Uterus (tissue), 4 donors: ENCODE results near the gene TMPRSS4. TPM values are rescaled to one million over a fixed set of nuclear protein-coding genes. Genes with fewer than 3 reads are reported as not detected.

Experiments
- DNase-seq, 2 donors: peaks; one replicate each; pipeline ENCODE4 v3.0.0-alpha.2; 2019 to 2020
- H3K27ac ChIP-seq, 2 donors: fragments of 200-600 bp; sonication (generic); 1 replicate in 1 of 2; 2 replicates in 1 of 2; pipeline ENCODE4 v1.5.1; 2016 to 2018
- H3K27me3 ChIP-seq, 2 donors: fragments of 200-600 bp; sonication (generic); one replicate each; pipeline ENCODE4 v1.5.1; 2018 to 2019; ENCODE audit warnings: control low read depth in 1 of 2
- H3K36me3 ChIP-seq, 2 donors: fragments of 200-600 bp; sonication (generic); one replicate each; pipeline ENCODE4 v1.5.1; 2019; ENCODE audit warnings: control low read depth in 1 of 2
- H3K4me1 ChIP-seq, 2 donors: fragments of 200-600 bp; sonication (generic); one replicate each; pipeline ENCODE4 v1.5.1; 2018 to 2019; ENCODE audit warnings: control low read depth in 1 of 2
- H3K4me3 ChIP-seq, 2 donors: fragments of 200-600 bp; sonication (generic); 1 replicate in 1 of 2; 2 replicates in 1 of 2; pipeline ENCODE4 v1.5.1; 2018 to 2019; ENCODE audit warnings: mild to moderate bottlenecking in 1 of 2
- H3K9me3 ChIP-seq, 2 donors: fragments of 200-600 bp; sonication (generic); one replicate each; pipeline ENCODE4 v1.5.1; 2019; ENCODE audit warnings: control low read depth in 1 of 2
- CTCF ChIP-seq, 4 experiments: fragments of 200-600 bp in 2 of 4; fragments of 450-650 bp in 2 of 4; sonication (generic) in 2 of 4; IDR thresholded peaks; one replicate each; pipeline ENCODE4 v1.5.1; 2016 to 2019; ENCODE audit warnings: antibody characterized with exemption in 4 of 4, mild to moderate bottlenecking in 2 of 4, moderate library complexity in 1 of 4
- POLR2A ChIP-seq, 2 donors: fragments of 450-650 bp; IDR thresholded peaks; one replicate each; pipeline ENCODE4 v1.6.1; 2016; ENCODE audit warnings: antibody characterized with exemption in 2 of 2, mild to moderate bottlenecking in 1 of 2, moderate library complexity in 1 of 2
- intact Hi-C: fragments of 100-400 bp; cut with DNase I; formaldehyde crosslinking; loops from one replicate; pipeline ENCODE4 v1.15.1; 2023; ENCODE audit warnings: low total_unique reads
- total RNA-seq, 4 donors: library from RNA; depleted of rRNA in 3 of 4; stranded (reverse); fragments of >200 nt in 3 of 4; gene quantifications; one replicate each; pipeline versions ENCODE4 v1.1.0 to v1.2.4, GENCODE V29; 2014 to 2023
- donor health status: DM: yes; HTN: yes; CAD: no.

The TMPRSS4 gene
- total RNA-seq, 4 donors from 2014 or later, result 0.88 to 5.5 TPM; not detected in 2

DNA sequence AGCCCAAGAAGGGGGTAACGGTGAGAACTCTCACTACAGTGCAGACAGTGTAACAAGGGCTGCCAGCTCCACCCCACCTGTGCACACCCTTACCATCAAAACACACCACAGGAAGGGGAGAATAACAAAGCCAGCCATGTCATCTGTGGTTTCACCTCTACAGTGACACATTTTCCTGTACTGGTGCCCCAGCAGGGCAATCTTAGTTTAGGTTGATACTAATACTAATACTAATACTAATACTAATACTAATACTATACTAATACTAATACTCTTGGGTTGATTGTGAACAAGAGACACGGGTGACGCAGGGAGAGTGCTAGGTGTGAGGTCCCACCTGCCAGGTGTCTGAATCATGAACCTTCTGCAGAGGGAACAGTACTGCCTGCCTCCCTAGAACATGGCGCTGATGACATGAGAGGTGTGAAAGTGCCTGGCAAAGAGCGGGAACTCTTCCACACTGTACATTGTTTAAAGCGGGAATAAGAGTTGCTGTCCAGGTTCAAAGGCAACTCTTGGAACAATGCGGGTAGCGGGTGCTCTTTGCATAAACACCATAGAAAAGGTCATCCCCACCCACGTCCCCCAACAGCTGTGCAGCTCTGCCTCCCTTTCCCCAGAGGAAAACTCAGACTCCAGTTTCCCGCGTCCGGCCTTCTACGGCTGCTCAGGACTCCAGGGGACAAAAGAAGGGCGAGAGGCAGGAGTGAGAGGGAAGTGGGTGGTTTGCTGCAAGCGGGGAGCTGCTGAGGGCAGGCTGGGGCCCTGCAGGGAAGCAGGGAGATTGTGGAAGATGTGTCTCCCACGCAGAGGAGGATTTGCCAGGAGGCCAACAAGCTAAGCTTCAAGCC lies 25.0 kb upstream of the TMPRSS4 start:
- Histone ChIP-seq H3K27ac (no peak overlapping the region), H3K4me1 (no peaks in the 10 kb centered on the region), H3K27me3 (no peaks in the 10 kb centered on the region), H3K36me3 (no peaks in the 10 kb centered on the region), H3K9me3 (no peaks in the 10 kb centered on the region), H3K4me3 (no peak overlapping the region)
- no peak for DNase-seq
- intact Hi-C loops, result loop anchor here (10.0 kb wide), 2 partner anchors 247 to 637 kb away; no protein-coding TSS in a partner anchor
- TF ChIP-seq CTCF (IDR thresholded peaks at IDR 0.05), result no peak
- TF ChIP-seq POLR2A (IDR thresholded peaks at IDR 0.05), result no peak

DNA sequence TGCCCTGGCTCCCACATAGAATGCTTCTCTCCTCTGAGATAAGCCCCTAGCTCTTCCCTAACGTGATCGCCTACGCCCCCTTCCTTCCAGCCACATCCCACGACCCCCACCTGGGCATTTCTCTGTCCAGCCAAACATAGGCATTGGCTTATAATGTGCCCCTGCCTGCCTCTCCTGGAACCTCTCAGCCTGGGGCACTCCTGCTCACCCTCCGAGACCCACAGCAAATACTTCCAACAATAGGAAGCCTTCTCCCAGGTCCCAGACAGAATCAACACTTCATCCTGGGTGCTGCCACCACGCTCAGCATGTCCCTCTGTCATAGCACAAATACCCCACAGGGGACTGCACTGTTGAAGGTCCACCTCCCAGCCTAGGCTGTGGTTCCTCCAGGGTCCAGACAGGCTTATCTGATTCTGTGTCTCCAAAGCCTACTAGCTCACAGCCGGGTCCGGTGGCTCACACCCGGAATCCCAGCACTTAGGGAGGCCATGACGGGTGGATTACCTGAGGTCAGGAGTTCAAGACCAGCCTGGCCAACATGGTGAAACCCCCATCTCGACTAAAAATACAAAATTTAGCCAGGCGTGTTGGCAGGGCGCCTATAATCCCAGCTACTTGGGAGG lies 24.2 kb upstream of the TMPRSS4 start:
- H3K4me1 ChIP-seq, result no peaks in the 10 kb centered on the region

GRCh38 chr11:118054712-118055640 lies 21.9 kb upstream of the TMPRSS4 start:
- Histone ChIP-seq H3K4me1 (no peaks in the 10 kb centered on the region), H3K4me3 (no peak overlapping the region), H3K27me3 (no peaks in the 10 kb centered on the region), H3K9me3 (no peaks in the 10 kb centered on the region), H3K27ac (no peak overlapping the region), H3K36me3 (no peaks in the 10 kb centered on the region)
- intact Hi-C loops, result loop anchor here (10.0 kb wide), 2 partner anchors 250 to 640 kb away; no protein-coding TSS in a partner anchor
- TF ChIP-seq CTCF (IDR thresholded peaks at IDR 0.05) (no peak), POLR2A (IDR thresholded peaks at IDR 0.05) (no peak)
- no peak for DNase-seq

More for the DNA sequence above, 24.2 kb upstream of the TMPRSS4 start:
- H3K27ac ChIP-seq, result no peak overlapping the region
- no peaks in the 10 kb centered on the region for H3K36me3 ChIP-seq
- no peaks in the 10 kb centered on the region for H3K27me3 ChIP-seq
- no peaks in the 10 kb centered on the region for H3K9me3 ChIP-seq
- no peak for DNase-seq
- no peak overlapping the region for H3K4me3 ChIP-seq
- intact Hi-C loops, result loop anchor here (10.0 kb wide), 2 partner anchors 248 to 638 kb away; no protein-coding TSS in a partner anchor
- TF ChIP-seq CTCF (IDR thresholded peaks at IDR 0.05) (no peak), POLR2A (IDR thresholded peaks at IDR 0.05) (no peak)

DNA sequence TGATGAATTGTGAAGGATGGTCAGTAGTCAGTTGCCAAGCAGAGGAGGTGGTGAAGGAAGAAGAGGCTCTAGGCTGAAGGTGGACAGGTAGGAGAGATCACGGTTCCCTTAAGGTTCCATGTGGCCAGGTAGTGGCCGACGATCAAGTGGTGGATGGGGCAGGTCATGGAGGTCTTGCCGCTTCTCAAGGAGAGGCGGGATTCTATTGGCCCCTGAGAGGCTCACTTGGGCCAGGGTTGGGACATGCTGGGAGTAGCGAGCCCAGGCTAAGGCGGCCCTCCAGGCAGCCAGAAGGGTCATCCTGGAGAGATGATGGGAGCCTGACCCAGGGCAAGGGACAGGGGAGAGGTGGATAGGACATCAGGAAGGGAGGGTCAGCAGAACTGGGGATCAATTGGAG lies 20.9 kb upstream of the TMPRSS4 start:
- Histone ChIP-seq H3K4me1 (no peaks in the 10 kb centered on the region), H3K36me3 (no peaks in the 10 kb centered on the region), H3K4me3 (no peak overlapping the region), H3K27me3 (no peaks in the 10 kb centered on the region), H3K27ac (no peak overlapping the region), H3K9me3 (no peaks in the 10 kb centered on the region)
- TF ChIP-seq CTCF (IDR thresholded peaks at IDR 0.05) (no peak), POLR2A (IDR thresholded peaks at IDR 0.05) (no peak)
- DNase-seq, result no peak
- intact Hi-C loops, result loop anchor here (10.0 kb wide), 2 partner anchors 251 to 641 kb away; no protein-coding TSS in a partner anchor
